Measurements from ENCODE around the gene ONECUT1.

The ONECUT1 gene

GRCh38 chr15:52730594-52730993 lies 59.5 kb downstream of the ONECUT1 start:
- DNase-seq = no peak

GRCh38 chr15:52730173-52730572 lies 60.0 kb downstream of the ONECUT1 start:
- DNase-seq = no peak

- DNase-seq = no peak
Measured at GRCh38 chr15:52728899-52729298, 61.2 kb downstream of the ONECUT1 start.

GRCh38 chr15:52727815-52728214 lies 62.3 kb downstream of the ONECUT1 start:
- no peak for DNase-seq

- DNase-seq = no peak
Measured at GRCh38 chr15:52726195-52726594, 63.9 kb downstream of the ONECUT1 start.

- no peak for DNase-seq
Measured at GRCh38 chr15:52718551-52718950, 71.6 kb downstream of the ONECUT1 start.

- no peak for DNase-seq
Measured at GRCh38 chr15:52717924-52718323, 72.2 kb downstream of the ONECUT1 start.

- no peak for DNase-seq
Measured at GRCh38 chr15:52717481-52717880, 72.7 kb downstream of the ONECUT1 start.

- no peak for DNase-seq
Measured at GRCh38 chr15:52716536-52716935, 73.6 kb downstream of the ONECUT1 start.

GRCh38 chr15:52715411-52715810 lies 74.7 kb downstream of the ONECUT1 start:
- DNase-seq = no peak

GRCh38 chr15:52714968-52715367 lies 75.2 kb downstream of the ONECUT1 start:
- DNase-seq = no peak

- no peak for DNase-seq
Measured at GRCh38 chr15:52710708-52711389, 79.3 kb downstream of the ONECUT1 start.

GRCh38 chr15:52710050-52710707 lies 80.0 kb downstream of the ONECUT1 start:
- DNase-seq = no peak

GRCh38 chr15:52709187-52709981 lies 80.8 kb downstream of the ONECUT1 start:
- peak; percentile 92 for DNase-seq

All from islet precursor cell (in vitro differentiated cells).